ENCODE measurements around the gene RAB2B. TPM values are rescaled to one million over a fixed set of nuclear protein-coding genes. Genes with fewer than 3 reads are reported as not detected.

The RAB2B gene
- total and polyA plus RNA-seq, 8 donors: 26.8 to 58.1 (median 47.8) TPM

DNA sequence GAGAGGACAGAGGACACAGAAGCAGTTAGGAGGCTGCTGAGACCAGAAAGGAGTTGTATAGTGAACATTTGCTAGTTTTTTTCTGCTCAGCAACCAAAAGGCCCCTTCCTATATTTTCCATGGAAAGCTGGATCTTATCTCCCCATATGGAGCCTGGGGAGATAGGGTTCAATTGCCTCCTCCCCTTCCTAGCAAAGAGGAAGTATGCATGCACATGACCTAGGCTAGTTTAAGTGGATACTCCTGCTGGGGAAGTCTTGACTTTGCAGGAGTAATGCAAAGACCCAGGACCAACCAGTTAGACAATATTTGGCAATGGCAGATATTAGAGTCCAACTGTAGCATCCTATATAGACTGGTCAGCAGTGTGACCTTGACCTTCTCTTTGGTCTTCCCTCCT is 35.9 kb downstream of the RAB2B start:
- Histone ChIP-seq H3K9me3 (no peaks in the 10 kb centered on the region), H3K27ac (no peak overlapping the region), H3K4me3 (no peak overlapping the region), H3K4me1 (peaks cover 14 to 30% of the 10 kb centered on the region in 2 donors), H3K36me3 (no peaks in the 10 kb centered on the region), H3K27me3 (no peaks in the 10 kb centered on the region)
- DNase-seq (no peak), ATAC-seq (no peak)
- TF ChIP-seq, protein P1, sequence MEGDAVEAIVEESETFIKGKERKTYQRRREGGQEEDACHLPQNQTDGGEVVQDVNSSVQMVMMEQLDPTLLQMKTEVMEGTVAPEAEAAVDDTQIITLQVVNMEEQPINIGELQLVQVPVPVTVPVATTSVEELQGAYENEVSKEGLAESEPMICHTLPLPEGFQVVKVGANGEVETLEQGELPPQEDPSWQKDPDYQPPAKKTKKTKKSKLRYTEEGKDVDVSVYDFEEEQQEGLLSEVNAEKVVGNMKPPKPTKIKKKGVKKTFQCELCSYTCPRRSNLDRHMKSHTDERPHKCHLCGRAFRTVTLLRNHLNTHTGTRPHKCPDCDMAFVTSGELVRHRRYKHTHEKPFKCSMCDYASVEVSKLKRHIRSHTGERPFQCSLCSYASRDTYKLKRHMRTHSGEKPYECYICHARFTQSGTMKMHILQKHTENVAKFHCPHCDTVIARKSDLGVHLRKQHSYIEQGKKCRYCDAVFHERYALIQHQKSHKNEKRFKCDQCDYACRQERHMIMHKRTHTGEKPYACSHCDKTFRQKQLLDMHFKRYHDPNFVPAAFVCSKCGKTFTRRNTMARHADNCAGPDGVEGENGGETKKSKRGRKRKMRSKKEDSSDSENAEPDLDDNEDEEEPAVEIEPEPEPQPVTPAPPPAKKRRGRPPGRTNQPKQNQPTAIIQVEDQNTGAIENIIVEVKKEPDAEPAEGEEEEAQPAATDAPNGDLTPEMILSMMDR (IDR thresholded peaks at IDR 0.05): no peak
- intact Hi-C loops (cut with DNase I): no loop called here

DNA sequence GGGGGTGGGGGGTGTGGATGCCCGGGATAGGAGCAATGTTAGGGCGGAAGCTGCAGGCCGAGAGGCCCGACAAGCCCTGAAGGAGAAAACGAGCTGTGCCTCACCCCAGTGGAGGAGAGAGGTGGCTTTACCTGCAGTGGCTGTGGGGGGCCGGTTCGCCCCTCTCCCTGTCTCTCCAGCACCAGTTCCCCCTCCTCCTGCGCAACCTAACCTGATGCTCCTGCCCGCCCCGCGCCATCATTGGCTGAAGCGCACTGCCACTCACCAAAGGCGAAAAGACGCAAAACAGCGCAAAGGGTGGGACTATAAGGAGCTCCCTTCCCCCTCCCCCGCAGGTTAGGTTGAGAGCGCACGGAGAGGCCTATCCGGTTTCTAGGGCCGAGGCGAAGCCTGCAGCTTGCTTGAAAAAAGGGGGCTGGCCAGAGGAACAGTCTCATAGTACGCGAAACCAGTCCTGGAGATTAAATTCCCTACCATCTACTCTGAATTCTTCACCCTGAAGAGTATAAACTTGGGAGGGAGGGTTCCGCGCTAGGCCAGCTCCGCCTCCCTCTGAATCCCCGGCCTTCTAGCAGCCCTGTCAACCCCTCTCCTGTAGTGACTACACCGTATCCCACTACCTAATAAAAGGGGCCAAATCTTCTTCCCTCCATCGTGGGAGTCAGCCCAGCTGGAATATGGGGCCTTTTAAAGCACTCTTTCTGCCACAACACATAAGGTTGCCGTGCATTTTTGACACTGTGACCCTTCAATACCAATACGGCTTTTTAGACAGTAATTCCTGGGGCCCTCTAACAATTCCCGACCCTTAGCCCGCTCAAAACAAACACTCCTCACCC is 39.5 kb downstream of the RAB2B start:
- ATAC-seq (peak; percentile 100), DNase-seq (peak; percentile 98 to 99 (median 98))
- intact Hi-C loops (cut with DNase I): no loop called here

DNA sequence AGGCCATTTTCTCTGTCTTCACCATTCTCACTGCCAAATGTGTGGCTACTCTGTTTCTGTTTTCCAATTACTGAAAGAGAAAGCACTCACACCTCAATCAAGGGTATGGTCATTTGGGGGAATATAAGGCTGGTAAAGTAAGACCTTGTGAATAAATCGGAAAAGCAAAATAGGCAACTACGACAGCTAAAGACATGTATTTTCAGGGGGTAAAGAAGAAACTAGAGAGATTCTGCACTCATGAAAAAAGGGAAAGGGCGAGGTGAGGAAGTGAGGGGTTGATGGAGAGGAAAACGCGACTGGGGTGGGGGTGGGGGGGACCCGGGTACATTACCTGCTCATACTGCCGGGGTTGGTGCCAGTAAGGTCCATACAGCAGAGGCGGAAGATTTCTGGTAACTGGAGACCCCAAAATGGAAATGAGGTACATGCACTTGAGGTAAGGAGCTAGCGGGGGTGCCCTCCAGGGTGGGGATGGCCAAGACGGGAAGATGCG is 40.1 kb downstream of the RAB2B start:
- ATAC-seq: peak; percentile 28
- DNase-seq: peak in 2 of 4 donors; percentile 3 to 4
- no peaks in the 10 kb centered on the region for H3K27me3 ChIP-seq
- peak overlapping the region; percentile 85 to 94 for H3K27ac ChIP-seq
- no peaks in the 10 kb centered on the region for H3K9me3 ChIP-seq
- peaks cover 0 to under 1% of the 10 kb centered on the region in 2 donors for H3K36me3 ChIP-seq
- peak overlapping the region; percentile 69 to 88 for H3K4me3 ChIP-seq
- TF ChIP-seq, protein P1 (IDR thresholded peaks at IDR 0.05): no peak
- peaks cover 18 to 39% of the 10 kb centered on the region in 2 donors for H3K4me1 ChIP-seq
- intact Hi-C loops (cut with DNase I): no loop called here

More for the DNA sequence above, 39.5 kb downstream of the RAB2B start:
- H3K4me3 ChIP-seq: peak overlapping the region; percentile 69 to 88
- H3K27ac ChIP-seq: peak overlapping the region; percentile 85 to 94
- H3K9me3 ChIP-seq: no peaks in the 10 kb centered on the region
- TF ChIP-seq, protein P1 (IDR thresholded peaks at IDR 0.05): no peak
- peaks cover 18 to 39% of the 10 kb centered on the region in 2 donors for H3K4me1 ChIP-seq
- H3K27me3 ChIP-seq: no peaks in the 10 kb centered on the region
- no peaks in the 10 kb centered on the region for H3K36me3 ChIP-seq

DNA sequence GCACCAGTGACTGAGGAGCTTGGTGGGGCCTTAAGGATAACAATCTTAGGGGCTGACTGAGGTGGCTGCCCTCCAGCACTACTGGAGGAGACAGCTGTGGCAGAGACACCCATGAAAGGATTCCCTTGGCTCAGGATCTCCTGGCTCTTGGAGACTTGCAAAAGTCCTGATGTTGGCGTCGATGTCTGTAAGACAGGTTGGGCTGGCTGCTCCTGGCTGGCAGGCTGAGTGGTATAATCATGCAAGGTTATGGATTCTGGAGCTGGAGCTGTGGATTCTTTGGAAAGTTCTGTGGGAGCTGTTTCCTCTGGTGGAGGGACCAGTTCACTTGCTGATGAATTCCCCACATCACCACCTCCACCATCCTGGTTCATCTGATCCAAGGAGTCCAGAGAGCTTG is 45.6 kb downstream of the RAB2B start:
- peaks cover 0 to 56% of the 10 kb centered on the region in 2 donors for H3K36me3 ChIP-seq
- TF ChIP-seq, protein P1 (IDR thresholded peaks at IDR 0.05): no peak
- intact Hi-C loops (cut with DNase I): no loop called here
- H3K4me3 ChIP-seq: no peak overlapping the region
- DNase-seq (no peak), ATAC-seq (no peak)
- H3K9me3 ChIP-seq: no peaks in the 10 kb centered on the region
- peaks cover 7 to 12% of the 10 kb centered on the region in 2 donors for H3K4me1 ChIP-seq
- H3K27ac ChIP-seq: no peak overlapping the region
- H3K27me3 ChIP-seq: no peaks in the 10 kb centered on the region

DNA sequence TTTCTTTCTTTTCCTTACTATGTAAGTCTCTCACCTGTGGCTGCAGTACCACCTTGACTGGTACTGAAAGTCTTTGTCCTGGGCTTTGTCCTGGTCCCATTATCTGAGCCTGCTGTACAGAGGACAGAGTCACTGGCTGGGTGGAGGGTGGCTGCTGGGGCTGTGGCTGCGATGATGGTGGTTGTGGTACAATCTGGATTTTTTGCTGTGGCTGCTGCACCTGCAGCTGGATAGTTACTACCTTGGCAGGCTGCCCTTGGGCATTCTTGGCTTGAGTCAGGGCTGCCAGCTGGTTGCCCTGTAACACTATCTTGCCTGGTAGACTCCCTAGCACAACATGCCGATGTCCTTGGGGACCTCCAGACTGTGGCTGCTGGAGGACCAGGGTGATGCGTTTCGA is 47.8 kb downstream of the RAB2B start:
- DNase-seq (no peak), ATAC-seq (no peak)
- intact Hi-C loops (cut with DNase I): no loop called here
- Histone ChIP-seq H3K9me3 (no peaks in the 10 kb centered on the region), H3K27me3 (no peaks in the 10 kb centered on the region), H3K36me3 (peaks cover 0 to 77% of the 10 kb centered on the region in 2 donors), H3K4me1 (no peaks in the 10 kb centered on the region), H3K27ac (no peak overlapping the region), H3K4me3 (no peak overlapping the region)
- TF ChIP-seq, protein P1 (IDR thresholded peaks at IDR 0.05): no peak

All from left lung (tissue), 10 donors.